Spleen (tissue), 11 donors: ENCODE results near the gene LAMB1. TPM values are rescaled to one million over a fixed set of nuclear protein-coding genes. Genes with fewer than 3 reads are reported as not detected.

Experiments used
- DNase-seq: peaks from one replicate; pipeline ENCODE4 v3.0.0-alpha.2; 2020
- H3K27ac ChIP-seq, 8 donors: fragments of 200-600 bp; sonication (generic) in 7 of 8; 1 replicate in 4 of 8; 2 replicates in 4 of 8; pipeline versions ENCODE4 v1.5.0 to v1.8.0; 2016 to 2021; ENCODE audit warnings: inconsistent platforms in 4 of 8, mild to moderate bottlenecking in 4 of 8, moderate library complexity in 1 of 8
- H3K27me3 ChIP-seq, 7 donors: fragments of 200-600 bp; sonication (generic) in 6 of 7; replicated peaks in 1 of 7; 1 replicate in 4 of 7; 2 replicates in 3 of 7; pipeline versions ENCODE4 v1.5.0 to v1.8.0; 2016 to 2021; ENCODE audit warnings: inconsistent platforms in 3 of 7, mild to moderate bottlenecking in 1 of 7
- H3K36me3 ChIP-seq, 6 donors: fragments of 200-600 bp; sonication (generic) in 5 of 6; 1 replicate in 4 of 6; 2 replicates in 2 of 6; pipeline versions ENCODE4 v1.5.0 to v1.8.0; 2016 to 2021; ENCODE audit warnings: inconsistent platforms in 2 of 6
- H3K4me1 ChIP-seq, 6 donors: fragments of 200-600 bp; sonication (generic) in 5 of 6; 1 replicate in 3 of 6; 2 replicates in 3 of 6; pipeline versions ENCODE4 v1.5.0 to v1.8.0; 2016 to 2021; ENCODE audit warnings: inconsistent platforms in 3 of 6
- H3K4me3 ChIP-seq, 8 donors: fragments of 200-600 bp; sonication (generic) in 7 of 8; 1 replicate in 4 of 8; 2 replicates in 4 of 8; pipeline versions ENCODE4 v1.5.0 to v1.8.0; 2016 to 2021; ENCODE audit warnings: inconsistent platforms in 4 of 8, mild to moderate bottlenecking in 4 of 8, moderate library complexity in 2 of 8
- H3K9me3 ChIP-seq, 8 donors: fragments of 200-600 bp; sonication (generic) in 7 of 8; 1 replicate in 4 of 8; 2 replicates in 4 of 8; pipeline versions ENCODE4 v1.5.0 to v1.8.0; 2016 to 2021; ENCODE audit warnings: inconsistent platforms in 4 of 8
- POLR2A ChIP-seq, 3 donors: fragments of 450-650 bp; IDR thresholded peaks; one replicate each; pipeline ENCODE4 v1.5.1; 2017; ENCODE audit warnings: antibody characterized with exemption in 3 of 3, mild to moderate bottlenecking in 1 of 3
- POLR2AphosphoS5 ChIP-seq, 3 donors: sonication (generic); formaldehyde crosslinking; IDR thresholded peaks; one replicate each; pipeline ENCODE4 v1.5.1; 2017; ENCODE audit warnings: antibody characterized with exemption in 3 of 3
- WGBS, 5 donors: extraction: QIAGEN DNeasy Blood & Tissue Kit in 3 of 5; methylation state at CpG; one replicate each; pipeline versions ENCODE4 v1.1.5 to v1.1.7; 2013 to 2018; 5-methylcytosine and 5-hydroxymethylcytosine counted together
- intact Hi-C: fragments of 100-400 bp; cut with DNase I; formaldehyde crosslinking; loops from one replicate; pipeline ENCODE4 v1.15.0; 2023; ENCODE audit warnings: low total_unique reads
- polyA plus RNA-seq, 3 donors: library from polyadenylated mRNA; stranded (reverse); fragments of 200-250 nt; gene quantifications; one replicate each; pipeline ENCODE4 v1.2.1, GENCODE V29; 2013
- total RNA-seq, 7 donors: library from RNA; depleted of rRNA in 3 of 7; stranded (reverse); fragments of >200 nt in 3 of 7; fragmentation: NEBNext Ultra II Directional in 4 of 7; extraction: Animal tissue kit (Norgen Biotek cat#: 25700) in 4 of 7; gene quantifications; one replicate each; pipeline versions ENCODE4 v1.1.0 to v1.2.1, GENCODE V29; 2016 to 2021
- TF ChIP-seq, protein P1 (sequence below), 11 experiments: fragments of 200-600 bp in 7 of 11; fragments of 450-650 bp in 4 of 11; sonication (generic) in 4 of 11; IDR thresholded peaks in 8 of 11; conservative IDR thresholded peaks in 3 of 11; 1 replicate in 7 of 11; 2 replicates in 4 of 11; pipeline versions ENCODE4 v1.4.0 to v1.8.0; 2016 to 2021; ENCODE audit warnings: antibody characterized with exemption in 11 of 11, inconsistent platforms in 4 of 11, mild to moderate bottlenecking in 1 of 11
- donor health status: healthy with polysubstance abuse.
- donor health status: DM: no; HTN: no; CAD: no; lungs with moderate emphysema.
- donor health status: DM: no; HTN: no; CAD: no.
- donor health status: Bipolar disorder and iron deficiency.
- donor health status: healthy.
- donor health status: DM: no; HTN: no; CAD: no.
- donor health status: DM: yes; HTN: yes; CAD: no.

The LAMB1 gene
- total and polyA plus RNA-seq, 10 donors, result 51.4 to 181 (median 126) TPM

GRCh38 chr7:107953265-107953923, 49.6 kb downstream of the LAMB1 start:
- Histone ChIP-seq H3K9me3 (no peaks in the 10 kb centered on the region), H3K4me3 (no peak overlapping the region), H3K27me3 (peaks cover 0 to 8% (median 0%) of the 10 kb centered on the region in 7 donors), H3K27ac (no peak overlapping the region), H3K4me1 (peaks cover 0 to 14% (median 0%) of the 10 kb centered on the region in 6 donors), H3K36me3 (peaks cover 0 to 44% (median 2%) of the 10 kb centered on the region in 6 donors)
- WGBS, 5 donors, result 79 to 86% (median 82%) methylated on average over 10 of the region's 10 CpGs
- intact Hi-C loops, result no loop called here
- DNase-seq, result no peak
- no peak for TF ChIP-seq POLR2AphosphoS5 (IDR thresholded peaks at IDR 0.05)
- TF ChIP-seq, protein P1, sequence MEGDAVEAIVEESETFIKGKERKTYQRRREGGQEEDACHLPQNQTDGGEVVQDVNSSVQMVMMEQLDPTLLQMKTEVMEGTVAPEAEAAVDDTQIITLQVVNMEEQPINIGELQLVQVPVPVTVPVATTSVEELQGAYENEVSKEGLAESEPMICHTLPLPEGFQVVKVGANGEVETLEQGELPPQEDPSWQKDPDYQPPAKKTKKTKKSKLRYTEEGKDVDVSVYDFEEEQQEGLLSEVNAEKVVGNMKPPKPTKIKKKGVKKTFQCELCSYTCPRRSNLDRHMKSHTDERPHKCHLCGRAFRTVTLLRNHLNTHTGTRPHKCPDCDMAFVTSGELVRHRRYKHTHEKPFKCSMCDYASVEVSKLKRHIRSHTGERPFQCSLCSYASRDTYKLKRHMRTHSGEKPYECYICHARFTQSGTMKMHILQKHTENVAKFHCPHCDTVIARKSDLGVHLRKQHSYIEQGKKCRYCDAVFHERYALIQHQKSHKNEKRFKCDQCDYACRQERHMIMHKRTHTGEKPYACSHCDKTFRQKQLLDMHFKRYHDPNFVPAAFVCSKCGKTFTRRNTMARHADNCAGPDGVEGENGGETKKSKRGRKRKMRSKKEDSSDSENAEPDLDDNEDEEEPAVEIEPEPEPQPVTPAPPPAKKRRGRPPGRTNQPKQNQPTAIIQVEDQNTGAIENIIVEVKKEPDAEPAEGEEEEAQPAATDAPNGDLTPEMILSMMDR (IDR thresholded peaks at IDR 0.05 in 8 of 11, conservative IDR thresholded peaks at IDR 0.05 in 3 of 11), result no peak
- TF ChIP-seq POLR2A (IDR thresholded peaks at IDR 0.05), result no peak

GRCh38 chr7:107951896-107952295, 51.1 kb downstream of the LAMB1 start:
- Histone ChIP-seq H3K4me3 (no peak overlapping the region), H3K36me3 (peaks cover 0 to 44% (median 2%) of the 10 kb centered on the region in 6 donors), H3K9me3 (no peaks in the 10 kb centered on the region), H3K4me1 (peaks cover 0 to 7% (median 0%) of the 10 kb centered on the region in 6 donors), H3K27me3 (peaks cover 0 to 5% (median 0%) of the 10 kb centered on the region in 7 donors), H3K27ac (peak overlapping the region in 1 of 8 donors; percentile 17)
- 85 to 95% (median 92%) methylated on average over 9 of the region's 9 CpGs for WGBS, 5 donors
- intact Hi-C loops, result no loop called here
- peak in 1 of 3 donors; percentile 22 for TF ChIP-seq POLR2AphosphoS5 (IDR thresholded peaks at IDR 0.05)
- no peak for TF ChIP-seq POLR2A (IDR thresholded peaks at IDR 0.05)
- no peak for DNase-seq

DNA sequence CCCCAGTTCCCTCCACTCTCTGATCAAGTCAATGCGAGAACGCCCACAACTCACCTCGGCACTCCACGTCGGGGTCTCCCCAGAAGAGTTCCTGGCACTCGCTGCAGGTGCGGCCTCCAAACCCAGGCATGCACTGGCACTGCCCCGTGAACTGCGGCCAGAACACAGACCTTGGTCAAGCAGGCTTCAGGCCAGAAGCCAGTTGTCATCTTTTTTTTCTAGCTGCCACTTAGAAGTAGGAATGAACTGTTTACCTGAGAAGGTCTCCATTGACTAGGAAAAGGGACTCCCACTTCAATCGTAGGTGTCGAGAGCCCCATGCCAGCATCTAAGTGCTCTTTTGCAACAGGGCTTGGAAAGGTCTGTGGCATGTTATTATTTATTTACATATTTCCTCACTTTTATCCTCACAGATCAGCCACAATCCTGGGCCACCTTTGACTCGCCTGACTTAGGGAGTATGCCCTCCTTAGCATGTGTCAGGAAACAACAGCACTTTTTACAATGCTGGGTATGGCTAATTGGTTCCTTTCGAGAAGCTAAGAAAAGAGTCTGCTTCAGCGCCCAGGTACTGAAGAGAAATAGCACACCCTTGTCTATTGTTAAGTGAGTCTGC, 51.7 kb downstream of the LAMB1 start:
- peaks cover 0 to 7% (median 0%) of the 10 kb centered on the region in 6 donors for H3K4me1 ChIP-seq
- H3K36me3 ChIP-seq, result peaks cover 0 to 40% (median 0%) of the 10 kb centered on the region in 6 donors
- H3K27ac ChIP-seq, result no peak overlapping the region
- TF ChIP-seq POLR2A (IDR thresholded peaks at IDR 0.05) (no peak), POLR2AphosphoS5 (IDR thresholded peaks at IDR 0.05) (peak in 1 of 3 donors; percentile 26)
- intact Hi-C loops, result no loop called here
- 88 to 97% (median 94%) methylated on average over 14 of the region's 14 CpGs for WGBS, 5 donors
- no peaks in the 10 kb centered on the region for H3K9me3 ChIP-seq
- H3K4me3 ChIP-seq, result no peak overlapping the region
- DNase-seq, result no peak
- H3K27me3 ChIP-seq, result peaks cover 0 to under 1% (median 0%) of the 10 kb centered on the region in 7 donors

GRCh38 chr7:107949443-107949935, 53.5 kb downstream of the LAMB1 start:
- Histone ChIP-seq H3K27ac (peak overlapping the region in 4 of 8 donors; percentile 14 to 44 (median 26)), H3K4me3 (no peak overlapping the region), H3K9me3 (no peaks in the 10 kb centered on the region), H3K27me3 (no peaks in the 10 kb centered on the region), H3K36me3 (peaks cover 0 to 28% (median 0%) of the 10 kb centered on the region in 6 donors), H3K4me1 (peaks cover 0 to 7% (median 0%) of the 10 kb centered on the region in 6 donors)
- no peak for DNase-seq
- intact Hi-C loops, result no loop called here
- WGBS, 5 donors, result 62 to 81% (median 73%) methylated on average over 1 of the region's 1 CpG
- no peak for TF ChIP-seq POLR2A (IDR thresholded peaks at IDR 0.05)
- TF ChIP-seq POLR2AphosphoS5 (IDR thresholded peaks at IDR 0.05), result no peak
- TF ChIP-seq, protein P1 (IDR thresholded peaks at IDR 0.05 in 8 of 11, conservative IDR thresholded peaks at IDR 0.05 in 3 of 11), result no peak
